ENCODE results near the gene NLGN4X.
"Not testable (repeated sequence)": the region's sequence is repeated elsewhere in the genome, so short reads cannot be mapped to it uniquely, and the experiment has no call there.

Gene NLGN4X

DNA sequence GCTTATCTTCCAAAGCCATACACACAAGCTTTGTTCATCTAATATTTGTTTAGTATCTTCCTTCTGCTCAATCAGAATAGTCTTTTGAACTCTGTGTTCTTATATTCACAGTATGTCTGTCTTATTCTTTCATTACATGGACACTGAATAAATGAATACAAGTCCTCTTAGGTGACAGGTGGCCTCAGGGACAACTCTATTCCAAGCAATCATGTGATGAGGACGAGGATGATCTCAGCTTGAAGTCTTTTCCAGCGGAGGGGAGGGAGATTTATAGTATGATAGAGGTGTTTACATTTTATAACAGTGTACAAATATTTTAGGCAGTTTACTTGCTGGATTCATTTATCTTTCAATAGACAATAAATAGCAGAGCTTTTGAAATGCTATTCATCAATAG, 300.4 kb downstream of the NLGN4X start:
- TF ChIP-seq, protein P1, sequence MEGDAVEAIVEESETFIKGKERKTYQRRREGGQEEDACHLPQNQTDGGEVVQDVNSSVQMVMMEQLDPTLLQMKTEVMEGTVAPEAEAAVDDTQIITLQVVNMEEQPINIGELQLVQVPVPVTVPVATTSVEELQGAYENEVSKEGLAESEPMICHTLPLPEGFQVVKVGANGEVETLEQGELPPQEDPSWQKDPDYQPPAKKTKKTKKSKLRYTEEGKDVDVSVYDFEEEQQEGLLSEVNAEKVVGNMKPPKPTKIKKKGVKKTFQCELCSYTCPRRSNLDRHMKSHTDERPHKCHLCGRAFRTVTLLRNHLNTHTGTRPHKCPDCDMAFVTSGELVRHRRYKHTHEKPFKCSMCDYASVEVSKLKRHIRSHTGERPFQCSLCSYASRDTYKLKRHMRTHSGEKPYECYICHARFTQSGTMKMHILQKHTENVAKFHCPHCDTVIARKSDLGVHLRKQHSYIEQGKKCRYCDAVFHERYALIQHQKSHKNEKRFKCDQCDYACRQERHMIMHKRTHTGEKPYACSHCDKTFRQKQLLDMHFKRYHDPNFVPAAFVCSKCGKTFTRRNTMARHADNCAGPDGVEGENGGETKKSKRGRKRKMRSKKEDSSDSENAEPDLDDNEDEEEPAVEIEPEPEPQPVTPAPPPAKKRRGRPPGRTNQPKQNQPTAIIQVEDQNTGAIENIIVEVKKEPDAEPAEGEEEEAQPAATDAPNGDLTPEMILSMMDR (conservative IDR thresholded peaks at IDR 0.05; ENCODE audit: control insufficient read depth, insufficient read depth, low read depth, low read length): no peak
- no peak overlapping the region for H3K4me3 ChIP-seq (ENCODE audit: control insufficient read depth, low read depth, low read length)
- DNase-seq (ENCODE audit: low read depth): no peak

DNA sequence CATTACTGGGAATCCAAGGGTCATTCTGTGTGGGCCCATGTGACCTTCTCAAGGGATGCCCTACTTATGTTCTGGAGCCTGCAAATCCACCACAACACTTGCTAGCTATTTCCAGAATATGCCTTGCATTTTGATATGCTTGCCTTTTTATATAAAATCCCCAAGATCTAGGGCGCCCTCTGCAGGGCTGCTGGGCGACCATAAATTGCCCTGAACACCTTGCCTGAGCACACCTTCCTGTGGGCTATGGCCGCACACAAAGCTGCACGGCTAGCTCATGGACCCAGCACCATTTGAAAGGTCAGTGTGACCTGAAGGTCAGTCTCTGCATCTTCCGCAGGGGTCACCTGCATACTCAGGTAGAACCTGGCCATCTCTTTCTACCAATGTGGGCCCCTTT, 311.7 kb downstream of the NLGN4X start:
- no peak for DNase-seq (ENCODE audit: low read depth)
- TF ChIP-seq, protein P1 (conservative IDR thresholded peaks at IDR 0.05; ENCODE audit: control insufficient read depth, insufficient read depth, low read depth, low read length): no peak
- H3K4me3 ChIP-seq (ENCODE audit: control insufficient read depth, low read depth, low read length): no peak overlapping the region

GRCh38 chrX:5915783-5916182, 312.9 kb downstream of the NLGN4X start:
- TF ChIP-seq, protein P1 (conservative IDR thresholded peaks at IDR 0.05; ENCODE audit: control insufficient read depth, insufficient read depth, low read depth, low read length): no peak
- no peak overlapping the region for H3K4me3 ChIP-seq (ENCODE audit: control insufficient read depth, low read depth, low read length)
- DNase-seq (ENCODE audit: low read depth): no peak

GRCh38 chrX:5907207-5907606, 321.5 kb downstream of the NLGN4X start:
- no peak overlapping the region for H3K4me3 ChIP-seq (ENCODE audit: control insufficient read depth, low read depth, low read length)
- TF ChIP-seq, protein P1 (conservative IDR thresholded peaks at IDR 0.05; ENCODE audit: control insufficient read depth, insufficient read depth, low read depth, low read length): no peak
- DNase-seq (ENCODE audit: low read depth): no peak

- not testable (repeated sequence) for H3K4me3 ChIP-seq (ENCODE audit: control insufficient read depth, low read depth, low read length); DNase-seq (ENCODE audit: low read depth)
Observed at GRCh38 chrX:5903586-5904190, 325.0 kb downstream of the NLGN4X start.

GRCh38 chrX:5898463-5898862, 330.2 kb downstream of the NLGN4X start:
- DNase-seq (ENCODE audit: low read depth): no peak
- TF ChIP-seq, protein P1 (conservative IDR thresholded peaks at IDR 0.05; ENCODE audit: control insufficient read depth, insufficient read depth, low read depth, low read length): no peak
- no peak overlapping the region for H3K4me3 ChIP-seq (ENCODE audit: control insufficient read depth, low read depth, low read length)

GRCh38 chrX:5891378-5891777, 337.3 kb downstream of the NLGN4X start:
- TF ChIP-seq, protein P1 (conservative IDR thresholded peaks at IDR 0.05; ENCODE audit: control insufficient read depth, insufficient read depth, low read depth, low read length): no peak
- H3K4me3 ChIP-seq (ENCODE audit: control insufficient read depth, low read depth, low read length): no peak overlapping the region
- DNase-seq (ENCODE audit: low read depth): no peak
